Ovary (tissue), 3 donors: ENCODE results near the gene ME2.
"Not testable (repeated sequence)": the region's sequence is repeated elsewhere in the genome, so short reads cannot be mapped to it uniquely, and the experiment has no call there.

Experiments used
- EP300 ChIP-seq: sonication (generic); formaldehyde crosslinking; IDR thresholded peaks from one replicate; pipeline ENCODE4 v1.6.1; 2017; ENCODE audit warnings: antibody characterized with exemption
- POLR2A ChIP-seq: fragments of 450-650 bp; IDR thresholded peaks from one replicate; pipeline ENCODE4 v1.6.1; 2017; ENCODE audit warnings: antibody characterized with exemption, mild to moderate bottlenecking, moderate library complexity
- TF ChIP-seq, protein P1 (sequence below), 3 donors: fragments of 450-650 bp in 2 of 3; fragments of 200-600 bp in 1 of 3; IDR thresholded peaks; one replicate each; pipeline versions ENCODE4 v1.5.1 to v1.8.0; 2016 to 2022; ENCODE audit warnings: antibody characterized with exemption in 3 of 3, mild to moderate bottlenecking in 1 of 3
- donor health status: DM: no; HTN: no; CAD: no.

- not testable (repeated sequence) for TF ChIP-seq POLR2A, EP300
- TF ChIP-seq, protein P1, sequence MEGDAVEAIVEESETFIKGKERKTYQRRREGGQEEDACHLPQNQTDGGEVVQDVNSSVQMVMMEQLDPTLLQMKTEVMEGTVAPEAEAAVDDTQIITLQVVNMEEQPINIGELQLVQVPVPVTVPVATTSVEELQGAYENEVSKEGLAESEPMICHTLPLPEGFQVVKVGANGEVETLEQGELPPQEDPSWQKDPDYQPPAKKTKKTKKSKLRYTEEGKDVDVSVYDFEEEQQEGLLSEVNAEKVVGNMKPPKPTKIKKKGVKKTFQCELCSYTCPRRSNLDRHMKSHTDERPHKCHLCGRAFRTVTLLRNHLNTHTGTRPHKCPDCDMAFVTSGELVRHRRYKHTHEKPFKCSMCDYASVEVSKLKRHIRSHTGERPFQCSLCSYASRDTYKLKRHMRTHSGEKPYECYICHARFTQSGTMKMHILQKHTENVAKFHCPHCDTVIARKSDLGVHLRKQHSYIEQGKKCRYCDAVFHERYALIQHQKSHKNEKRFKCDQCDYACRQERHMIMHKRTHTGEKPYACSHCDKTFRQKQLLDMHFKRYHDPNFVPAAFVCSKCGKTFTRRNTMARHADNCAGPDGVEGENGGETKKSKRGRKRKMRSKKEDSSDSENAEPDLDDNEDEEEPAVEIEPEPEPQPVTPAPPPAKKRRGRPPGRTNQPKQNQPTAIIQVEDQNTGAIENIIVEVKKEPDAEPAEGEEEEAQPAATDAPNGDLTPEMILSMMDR (IDR thresholded peaks at IDR 0.05): not testable (repeated sequence)
These were observed 21.8 kb upstream of the ME2 start for GRCh38 chr18:50857166-50857565.
